H1 (cell line): ENCODE data around the gene GLG1. TPM values are rescaled to one million over a fixed set of nuclear protein-coding genes. Genes with fewer than 3 reads are reported as not detected.

Experiments
- CTCF ChIA-PET: fragments of 300-600 bp; sonication (Branson Sonifier 250); formaldehyde crosslinking; loops from one replicate; lab custom pipeline; 2021; ENCODE audit not compliant: partially characterized antibody; lab: Charles Lee
- POLR2A ChIA-PET: fragments of 300-600 bp; sonication (Branson Sonifier 250); formaldehyde crosslinking; loops from one replicate; lab custom pipeline; 2021; ENCODE audit warnings: inconsistent platforms; ENCODE audit not compliant: partially characterized antibody; lab: Charles Lee
- DNase-seq, 2 experiments: peaks; one replicate each; pipeline versions ENCODE4 v3.0.0 to v3.0.0-alpha.2; 2010 to 2022; ENCODE audit warnings: low spot score in 2 of 2, low read depth in 1 of 2, mixed read lengths in 1 of 2
- FAIRE-seq: peaks from 2 replicates; lab custom pipeline; 2011; peaks lifted over from hg19 to GRCh38; lab: Jason Lieb, UNC
- H2AFZ ChIP-seq: 2 replicates; pipeline ENCODE4 v1.8.1; 2012; ENCODE audit warnings: low read length, inconsistent platforms
- H2AK5ac ChIP-seq: 2 replicates; pipeline ENCODE4 v1.6.1; 2013; ENCODE audit warnings: low read depth, low read length
- H2BK120ac ChIP-seq: replicated peaks from 2 replicates; pipeline ENCODE3; 2013; ENCODE audit warnings: low read depth, low read length, inconsistent platforms
- H2BK12ac ChIP-seq: 2 replicates; pipeline ENCODE4 v1.6.1; 2013; ENCODE audit warnings: low read depth, low read length
- H2BK15ac ChIP-seq: 2 replicates; pipeline ENCODE4 v1.6.1; 2013; ENCODE audit warnings: low read length
- H2BK20ac ChIP-seq: 2 replicates; pipeline ENCODE4 v1.6.1; 2013; ENCODE audit warnings: low read length
- H2BK5ac ChIP-seq: 2 replicates; pipeline ENCODE4 v1.6.1; 2013; ENCODE audit warnings: low read depth, low read length
- H3K14ac ChIP-seq: 2 replicates; pipeline ENCODE4 v1.6.1; 2013; ENCODE audit warnings: inconsistent platforms; ENCODE audit not compliant: insufficient read length
- H3K18ac ChIP-seq: 2 replicates; pipeline ENCODE4 v1.6.1; 2013; ENCODE audit warnings: low read length; ENCODE audit errors: extremely low read depth
- H3K23ac ChIP-seq: 2 replicates; pipeline ENCODE4 v1.6.1; 2013; ENCODE audit warnings: inconsistent platforms; ENCODE audit not compliant: insufficient read length
- H3K23me2 ChIP-seq: 2 replicates; pipeline ENCODE4 v1.6.1; 2013; ENCODE audit warnings: low read depth, low read length
- H3K27ac ChIP-seq: 2 replicates; pipeline ENCODE4 v1.6.1; 2011; ENCODE audit warnings: low read depth, low read length, inconsistent platforms
- H3K27me3 ChIP-seq, 4 experiments: replicated peaks in 1 of 4; 1 replicate in 1 of 4; 2 replicates in 3 of 4; pipeline versions ENCODE4 v1.6.1 to v1.8.1; 2011 to 2013; ENCODE audit warnings: low read length in 3 of 4, mild to moderate bottlenecking in 3 of 4, inconsistent platforms in 2 of 4, mixed read lengths in 2 of 4, moderate library complexity in 1 of 4; ENCODE audit not compliant: control insufficient read depth in 3 of 4, insufficient read depth in 3 of 4; ENCODE audit errors: extremely low read depth in 1 of 4
- H3K36me3 ChIP-seq, 4 experiments: 2 replicates each; pipeline versions ENCODE4 v1.6.1 to v1.8.1; 2011 to 2013; ENCODE audit warnings: mild to moderate bottlenecking in 4 of 4, low read length in 3 of 4, moderate library complexity in 2 of 4, control low read depth in 1 of 4, inconsistent platforms in 1 of 4; ENCODE audit not compliant: insufficient read depth in 4 of 4, control insufficient read depth in 2 of 4
- H3K4ac ChIP-seq: replicated peaks from 2 replicates; pipeline ENCODE3; 2013; ENCODE audit warnings: low read length, low read depth, mixed read lengths, inconsistent platforms; ENCODE audit not compliant: insufficient read length
- H3K4me1 ChIP-seq, 4 experiments: replicated peaks in 1 of 4; 1 replicate in 1 of 4; 2 replicates in 3 of 4; pipeline versions ENCODE4 v1.6.1 to v1.8.1; 2011 to 2013; ENCODE audit warnings: low read length in 3 of 4, inconsistent platforms in 2 of 4, mixed read lengths in 1 of 4; ENCODE audit not compliant: insufficient read depth in 4 of 4, control insufficient read depth in 3 of 4
- H3K4me2 ChIP-seq, 2 experiments: 2 replicates each; pipeline versions ENCODE4 v1.6.1 to v1.8.1; 2011 to 2013; ENCODE audit warnings: low read depth in 2 of 2, low read length in 2 of 2, control low read depth in 1 of 2, inconsistent platforms in 1 of 2, mild to moderate bottlenecking in 1 of 2; ENCODE audit not compliant: insufficient read depth in 1 of 2
- H3K4me3 ChIP-seq, 4 experiments: fragments of 200-600, 300-600 bp in 1 of 4; sonication (generic), shearing (Covaris generic), sonication (Bioruptor Twin) in 1 of 4; 2 replicates each; pipeline versions ENCODE4 v1.5.1 to v1.8.1; 2011 to 2016; ENCODE audit warnings: low read length in 4 of 4, low read depth in 3 of 4, control low read depth in 2 of 4, inconsistent platforms in 2 of 4, mild to moderate bottlenecking in 2 of 4, mixed read lengths in 1 of 4, moderate library complexity in 1 of 4; ENCODE audit not compliant: insufficient read depth in 2 of 4; ENCODE audit errors: extremely low read depth in 1 of 4
- H3K56ac ChIP-seq: replicated peaks from 2 replicates; pipeline ENCODE3; 2013; ENCODE audit warnings: low read depth, mild to moderate bottlenecking, mixed read lengths, low read length, inconsistent platforms; ENCODE audit not compliant: insufficient read length
- H3K79me1 ChIP-seq: 2 replicates; pipeline ENCODE4 v1.6.1; 2013; ENCODE audit warnings: low read depth, low read length, control low read depth
- H3K79me2 ChIP-seq, 2 experiments: 2 replicates each; pipeline versions ENCODE4 v1.6.1 to v1.8.1; 2012 to 2013; ENCODE audit warnings: low read length in 2 of 2, mild to moderate bottlenecking in 2 of 2, inconsistent platforms in 1 of 2; ENCODE audit not compliant: insufficient read depth in 2 of 2, control insufficient read depth in 1 of 2
- H3K9ac ChIP-seq, 4 experiments: replicated peaks in 1 of 4; 1 replicate in 1 of 4; 2 replicates in 3 of 4; pipeline versions ENCODE4 v1.6.1 to v1.8.1; 2011 to 2013; ENCODE audit warnings: low read depth in 3 of 4, low read length in 3 of 4, control low read depth in 2 of 4, mild to moderate bottlenecking in 2 of 4, moderate library complexity in 2 of 4, inconsistent platforms in 1 of 4; ENCODE audit errors: extremely low read depth in 1 of 4
- H3K9me3 ChIP-seq, 2 experiments: 2 replicates each; pipeline versions ENCODE4 v1.6.1 to v1.8.1; 2012 to 2013; ENCODE audit warnings: mild to moderate bottlenecking in 2 of 2, moderate library complexity in 2 of 2, control low read depth in 1 of 2, inconsistent platforms in 1 of 2, low read depth in 1 of 2, low read length in 1 of 2, mixed read lengths in 1 of 2; ENCODE audit not compliant: insufficient read depth in 2 of 2
- H4K20me1 ChIP-seq, 2 experiments: replicated peaks in 1 of 2; 2 replicates each; pipeline versions ENCODE3 to v1.8.1; 2011 to 2013; ENCODE audit warnings: inconsistent platforms in 2 of 2, low read length in 2 of 2, mild to moderate bottlenecking in 1 of 2; ENCODE audit not compliant: insufficient read depth in 2 of 2, control insufficient read depth in 1 of 2
- H4K5ac ChIP-seq: 2 replicates; pipeline ENCODE4 v1.6.1; 2013; ENCODE audit warnings: low read length, low read depth, mixed read lengths, inconsistent platforms; ENCODE audit not compliant: insufficient read length
- H4K8ac ChIP-seq: 2 replicates; pipeline ENCODE4 v1.8.0; 2013; ENCODE audit warnings: mild to moderate bottlenecking, moderate library complexity, low read length, inconsistent platforms; ENCODE audit not compliant: insufficient read depth; ENCODE audit errors: extremely low read depth
- H4K91ac ChIP-seq: replicated peaks from 2 replicates; pipeline ENCODE3; 2013; ENCODE audit warnings: low read length, mixed read lengths, inconsistent platforms; ENCODE audit not compliant: insufficient read length
- ASH2L ChIP-seq: fragments of 200-600, 300-600 bp; sonication (generic); IDR thresholded peaks from one replicate; pipeline ENCODE4 v1.7.1; 2017; ENCODE audit warnings: low read length
- ATF2 ChIP-seq: IDR thresholded peaks from 2 replicates; pipeline ENCODE4 v1.6.1; 2012; ENCODE audit warnings: low read length, inconsistent platforms
- BACH1 ChIP-seq: IDR thresholded peaks from 2 replicates; pipeline ENCODE4 v1.6.1; 2012; ENCODE audit warnings: low read length, improper control_type of control experiment
- CREB1 ChIP-seq: IDR thresholded peaks from 2 replicates; pipeline ENCODE4 v1.6.1; 2012; ENCODE audit warnings: inconsistent platforms
- EZH2 ChIP-seq: fragments of 200-600 bp; sonication (generic); IDR thresholded peaks from 2 replicates; pipeline ENCODE4 v1.7.1; 2012; ENCODE audit warnings: low read depth, mild to moderate bottlenecking, moderate library complexity, low read length, inconsistent platforms; ENCODE audit not compliant: severe bottlenecking
- GABPA ChIP-seq: IDR thresholded peaks from 2 replicates; pipeline ENCODE4 v1.6.1; 2011; ENCODE audit warnings: mild to moderate bottlenecking, low read length, moderate library complexity, borderline replicate concordance; ENCODE audit not compliant: insufficient read depth
- HDAC6 ChIP-seq: IDR thresholded peaks from one replicate; pipeline ENCODE4 v1.7.1; 2012; ENCODE audit warnings: low read depth, mild to moderate bottlenecking, inconsistent platforms, low read length, moderate library complexity
- JUN ChIP-seq: IDR thresholded peaks from 2 replicates; pipeline ENCODE4 v1.6.1; 2011; ENCODE audit warnings: low read depth, mild to moderate bottlenecking, improper control_type of control experiment, low read length
- JUND ChIP-seq: IDR thresholded peaks from 2 replicates; pipeline ENCODE4 v1.6.1; 2011; ENCODE audit warnings: mild to moderate bottlenecking, improper control_type of control experiment, low read length
- KDM5A ChIP-seq: fragments of 200-600 bp; IDR thresholded peaks from 2 replicates; pipeline ENCODE4 v1.7.1; 2012; ENCODE audit warnings: mild to moderate bottlenecking, low read length, inconsistent platforms, mixed read lengths
- RAD21 ChIP-seq, 2 experiments: IDR thresholded peaks in 1 of 2; conservative IDR thresholded peaks in 1 of 2; 2 replicates each; pipeline ENCODE4 v1.6.1; 2011; ENCODE audit warnings: low read depth in 2 of 2, low read length in 2 of 2, improper control_type of control experiment in 1 of 2, inconsistent platforms in 1 of 2, mild to moderate bottlenecking in 1 of 2, moderate library complexity in 1 of 2
- SIN3A ChIP-seq, 2 experiments: IDR thresholded peaks in 1 of 2; conservative IDR thresholded peaks in 1 of 2; 2 replicates each; pipeline ENCODE4 v1.6.1; 2011 to 2012; ENCODE audit warnings: low read length in 2 of 2, improper control_type of control experiment in 1 of 2, low read depth in 1 of 2, mild to moderate bottlenecking in 1 of 2
- TBP ChIP-seq: IDR thresholded peaks from 2 replicates; pipeline ENCODE4 v1.6.1; 2011; ENCODE audit warnings: low read depth, low read length, improper control_type of control experiment
- WGBS, 2 experiments: shearing (Covaris generic) in 1 of 2; methylation state at CpG; one replicate each; pipeline versions ENCODE4 v1.1.6 to v1.1.7; 2013 to 2015; ENCODE audit warnings: low lambda C conversion rate in 2 of 2, mixed read lengths in 2 of 2, inconsistent platforms in 1 of 2, low coverage in 1 of 2, missing lambda C conversion rate in 1 of 2; ENCODE audit not compliant: insufficient replicate concordance in 2 of 2, insufficient coverage in 1 of 2, insufficient read length in 1 of 2; ENCODE audit errors: extremely low coverage in 1 of 2, missing lambda C conversion rate in 1 of 2; 5-methylcytosine and 5-hydroxymethylcytosine counted together
- polyA plus RNA-seq, 7 experiments: library from polyadenylated mRNA; depleted of rRNA in 3 of 7; stranded (reverse) in 5 of 7; unstranded in 2 of 7; fragments of >200 nt in 5 of 7; fragments of 200-250 nt in 2 of 7; gene quantifications; 1 replicate in 5 of 7; 2 replicates in 1 of 7; 4 replicates in 1 of 7; pipeline versions ENCODE4 v1.2.1 to v1.2.3, GENCODE V29; 2011 to 2013; ENCODE audit warnings: missing spikeins in 2 of 7, mixed read lengths in 2 of 7
- total RNA-seq: library from RNA; stranded (reverse); fragmentation: NEBNext Ultra II Directional; extraction: Animal tissue kit (Norgen Biotek cat#: 25700); gene quantifications from 2 replicates; pipeline ENCODE4 v1.2.1, GENCODE V29; 2021

GLG1 gene
- total and polyA plus RNA-seq, 2 of the 8 experiments (the other 6 are each of a cell fraction or from before 2014, with no cell fraction given): 53.4 to 139 TPM

- Histone ChIP-seq H2BK20ac (no peak overlapping the region), H2BK12ac (no peak overlapping the region), H2AFZ (no peak overlapping the region), H3K9me3 (no peaks in the 10 kb centered on the region), H3K23ac (no peak overlapping the region), H2AK5ac (no peak overlapping the region), H3K4me2 (no peak overlapping the region), H2BK5ac (no peak overlapping the region), H3K4ac (no peak overlapping the region), H3K18ac (no peak overlapping the region), H3K4me1 (no peaks in the 10 kb centered on the region), H3K9ac (no peak overlapping the region), H3K36me3 (peaks cover 0 to 11% (median 8%) of the 10 kb centered on the region in 4 experiments; a peak in 6 of 8 replicates), H3K79me1 (no peaks in the 10 kb centered on the region), H3K14ac (no peak overlapping the region), H3K27ac (no peak overlapping the region), H4K20me1 (no peaks in the 10 kb centered on the region), H3K27me3 (no peaks in the 10 kb centered on the region), H4K8ac (no peak overlapping the region), H4K5ac (no peak overlapping the region), H3K23me2 (no peaks in the 10 kb centered on the region), H3K56ac (no peak overlapping the region), H4K91ac (no peak overlapping the region), H3K4me3 (no peak overlapping the region), H3K79me2 (no peaks in the 10 kb centered on the region), H2BK15ac (no peak overlapping the region), H2BK120ac (no peak overlapping the region)
- ChIA-PET CTCF (no interaction called here), POLR2A (interaction anchor here (0.9 kb wide), 1 partner anchor 421 kb away, joined by 3 read pairs; no protein-coding TSS in a partner anchor)
- no peak for DNase-seq
- WGBS, 2 experiments: 89% methylated on average over 8 of the region's 8 CpGs; no CpG with 5 or more reads in 1 of the 2 experiments
- FAIRE-seq: no peak
- TF ChIP-seq JUN: no peak
- no peak for TF ChIP-seq TBP
- no peak for TF ChIP-seq GABPA
- no peak for TF ChIP-seq ASH2L
- no peak for TF ChIP-seq EZH2
- TF ChIP-seq ATF2: no peak
- TF ChIP-seq RAD21 (IDR thresholded peaks at IDR 0.05 in 1 of 2, conservative IDR thresholded peaks at IDR 0.05 in 1 of 2; ENCODE audit: low read depth in 2 of 2, low read length in 2 of 2): no peak
- no peak for TF ChIP-seq BACH1
- TF ChIP-seq SIN3A (conservative IDR thresholded peaks at IDR 0.05 in 1 of 2, IDR thresholded peaks at IDR 0.05 in 1 of 2; ENCODE audit: low read depth in 1 of 2, low read length in 2 of 2): no peak
- no peak for TF ChIP-seq KDM5A
- no peak for TF ChIP-seq JUND
- no peak for TF ChIP-seq CREB1
- no peak for TF ChIP-seq HDAC6
Observed at GRCh38 chr16:74446866-74447265, 160.0 kb downstream of the GLG1 start.
